Activated CD4-positive, alpha-beta memory T cell treated with anti-CD3 and anti-CD28 coated beads, Interleukin-2, amount 10 ng/mL, durations not matched to agents 7 days and 5 days (primary cell): ENCODE measurements around the gene PCDH8. TPM values are rescaled to one million over a fixed set of nuclear protein-coding genes. Genes with fewer than 3 reads are reported as not detected.
A peak's percentile ranks its signal among the peaks of the same experiment; 100 is the strongest.
"Not testable (repeated sequence)": the region's sequence is repeated elsewhere in the genome, so short reads cannot be mapped to it uniquely, and the experiment has no call there.

Experiments
- CTCF ChIA-PET: fragments of 350-600 bp; sonication (Branson Sonifier 250); formaldehyde crosslinking; loops from one replicate; lab custom pipeline; 2021; ENCODE audit warnings: antibody characterized with exemption, inconsistent platforms; lab: Charles Lee
- POLR2A ChIA-PET: fragments of 350-600 bp; sonication (Branson Sonifier 250); formaldehyde crosslinking; loops from one replicate; lab custom pipeline; 2021; ENCODE audit warnings: antibody characterized with exemption; lab: Charles Lee
- DNase-seq: peaks from one replicate; pipeline ENCODE4 v3.0.0-alpha.2; 2020
- H3K27ac Mint-ChIP-seq: one replicate; pipeline ENCODE4 v1.8.0; 2021; ENCODE audit warnings: mild to moderate bottlenecking, mixed read lengths
- H3K27me3 Mint-ChIP-seq: one replicate; pipeline ENCODE4 v1.8.0; 2021; ENCODE audit warnings: mixed read lengths
- H3K36me3 Mint-ChIP-seq: one replicate; pipeline ENCODE4 v1.8.0; 2021; ENCODE audit warnings: low read depth, mixed read lengths
- H3K4me1 Mint-ChIP-seq: one replicate; pipeline ENCODE4 v1.8.0; 2021; ENCODE audit warnings: mixed read lengths
- H3K4me3 Mint-ChIP-seq: one replicate; pipeline ENCODE4 v1.8.0; 2021; ENCODE audit warnings: mild to moderate bottlenecking, mixed read lengths
- H3K9me3 Mint-ChIP-seq: one replicate; pipeline ENCODE4 v1.8.0; 2021; ENCODE audit warnings: mixed read lengths
- total RNA-seq, 2 experiments: library from RNA; stranded (reverse); gene quantifications; one replicate each; pipeline ENCODE4 v1.2.3, GENCODE V29; 2021

Gene PCDH8
- total RNA-seq, 2 experiments from 2014 or later, result not detected

DNA sequence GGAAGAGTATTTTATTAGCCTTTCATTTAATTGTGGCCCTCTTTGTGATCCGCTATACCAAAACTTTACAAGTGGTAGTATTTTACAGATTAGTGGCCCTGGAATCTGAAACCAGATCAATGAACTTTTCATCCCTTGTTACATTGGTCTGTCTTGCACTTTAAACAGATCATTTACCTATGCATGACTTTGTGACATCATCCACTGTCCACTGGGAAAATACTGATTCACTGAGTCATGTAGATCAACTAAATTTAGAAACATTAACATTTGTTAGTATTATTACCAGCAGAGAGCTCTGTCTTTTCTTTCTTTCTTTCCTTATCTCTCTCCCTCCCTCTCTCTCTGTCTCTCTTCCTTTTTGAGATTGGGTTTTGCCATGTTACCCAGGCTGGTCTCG lies 17.5 kb downstream of the PCDH8 start:
- H3K9me3 Mint-ChIP-seq, result no peaks in the 10 kb centered on the region
- H3K27ac Mint-ChIP-seq, result no peak overlapping the region
- POLR2A ChIA-PET, result no interaction called here
- H3K4me3 Mint-ChIP-seq, result no peak overlapping the region
- CTCF ChIA-PET, result no interaction called here
- no peaks in the 10 kb centered on the region for H3K4me1 Mint-ChIP-seq
- no peak for DNase-seq
- no peaks in the 10 kb centered on the region for H3K36me3 Mint-ChIP-seq
- peaks cover 14% of the 10 kb centered on the region for H3K27me3 Mint-ChIP-seq

DNA sequence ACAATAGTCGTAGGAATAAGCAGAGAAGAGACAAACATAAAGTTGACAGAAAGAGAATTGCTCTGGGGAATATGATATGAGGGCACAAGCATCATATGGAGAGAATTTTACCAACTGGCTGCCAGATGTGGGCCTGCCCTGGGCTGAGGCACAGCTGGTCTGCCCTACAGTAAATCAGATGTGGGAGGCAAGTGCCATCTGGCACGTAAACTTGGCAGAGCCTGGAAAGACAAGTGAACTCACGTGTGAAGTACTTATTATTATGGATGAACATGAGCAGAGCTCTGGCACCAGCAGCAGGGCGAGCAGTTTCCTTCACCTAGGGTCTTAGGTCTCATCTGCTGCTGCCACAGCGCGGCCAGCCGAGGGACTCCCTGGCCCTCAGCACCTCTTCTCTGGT lies 20.6 kb downstream of the PCDH8 start:
- Mint-ChIP-seq H3K4me3 (no peak overlapping the region), H3K36me3 (no peaks in the 10 kb centered on the region), H3K27me3 (peaks cover 8% of the 10 kb centered on the region), H3K4me1 (no peaks in the 10 kb centered on the region), H3K27ac (no peak overlapping the region), H3K9me3 (no peaks in the 10 kb centered on the region)
- ChIA-PET POLR2A (no interaction called here), CTCF (interaction anchor here (0.9 kb wide), 1 partner anchor 19 kb away, joined by 3 read pairs; no protein-coding TSS in a partner anchor)
- DNase-seq, result no peak

DNA sequence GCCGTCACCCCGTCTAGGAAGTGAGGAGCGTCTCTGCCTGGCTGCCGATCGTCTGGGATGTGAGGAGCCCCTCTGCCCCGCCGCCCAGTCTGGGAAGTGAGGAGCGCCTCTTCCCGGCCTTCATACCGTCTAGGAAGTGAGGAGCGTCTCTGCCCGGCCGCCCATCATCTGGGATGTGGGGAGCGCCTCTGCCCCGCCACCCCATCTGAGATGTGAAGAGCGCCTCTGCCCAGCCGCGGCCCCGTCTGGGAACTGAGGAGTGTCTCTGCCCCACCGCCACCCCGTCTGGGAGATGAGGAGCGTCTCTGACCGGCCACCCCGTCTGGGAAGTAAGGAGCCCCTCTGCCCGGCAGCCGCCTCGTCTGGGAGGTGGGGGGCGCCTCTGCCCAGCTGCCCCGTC lies 30.6 kb downstream of the PCDH8 start:
- H3K9me3 Mint-ChIP-seq, H3K27ac Mint-ChIP-seq, POLR2A ChIA-PET: not testable (repeated sequence)

DNA sequence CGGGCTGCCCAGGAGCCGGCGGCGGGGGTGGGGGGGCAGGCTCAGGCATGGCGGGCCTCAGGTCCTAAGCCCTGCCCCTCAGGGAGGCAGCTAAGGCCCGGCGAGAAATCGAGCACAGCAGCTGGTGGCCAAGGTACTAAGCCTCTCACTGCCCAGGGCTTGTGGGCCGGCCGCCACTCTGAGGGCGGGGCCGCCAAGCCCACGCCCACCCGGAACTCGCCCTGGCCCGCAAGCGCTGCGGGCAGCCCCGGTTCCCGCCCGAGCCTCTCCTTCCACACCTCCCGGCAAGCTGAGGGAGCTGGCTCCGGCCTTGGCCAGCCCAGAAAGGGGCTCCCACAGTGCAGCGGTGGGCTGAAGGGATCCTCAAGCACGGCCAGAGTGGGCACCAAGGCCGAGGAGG lies 33.1 kb downstream of the PCDH8 start:
- CTCF ChIA-PET, result no interaction called here
- no peak overlapping the region for H3K4me3 Mint-ChIP-seq
- POLR2A ChIA-PET, result no interaction called here

More for the DNA sequence above, 30.6 kb downstream of the PCDH8 start:
- H3K36me3 Mint-ChIP-seq, H3K4me1 Mint-ChIP-seq, DNase-seq, CTCF ChIA-PET, H3K4me3 Mint-ChIP-seq, H3K27me3 Mint-ChIP-seq: not testable (repeated sequence)

DNA sequence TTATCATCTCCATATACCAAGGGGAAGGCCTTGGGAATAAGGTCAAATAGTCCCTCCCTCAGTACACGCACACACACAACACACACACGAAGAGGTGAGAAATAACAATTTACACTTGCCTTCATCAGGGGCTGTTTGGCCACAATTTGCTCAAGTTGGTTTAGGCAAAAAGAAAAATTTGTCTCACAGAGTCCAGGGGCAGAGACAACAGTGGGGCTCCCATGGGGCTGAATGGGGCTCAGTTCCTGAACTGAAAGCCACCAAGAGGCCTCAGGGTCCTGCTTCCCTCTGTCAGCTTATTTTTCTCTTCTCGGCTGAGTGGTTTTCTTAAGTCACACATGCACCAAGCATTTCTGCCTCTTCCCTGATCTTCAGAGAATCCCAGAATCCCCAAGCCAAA lies 35.5 kb downstream of the PCDH8 start:
- Mint-ChIP-seq H3K4me3 (no peak overlapping the region), H3K27ac (no peak overlapping the region), H3K4me1 (peaks cover 4% of the 10 kb centered on the region), H3K36me3 (no peaks in the 10 kb centered on the region), H3K9me3 (peaks cover 3% of the 10 kb centered on the region), H3K27me3 (no peaks in the 10 kb centered on the region)
- POLR2A ChIA-PET, result no interaction called here
- CTCF ChIA-PET, result no interaction called here
- DNase-seq, result no peak

More for the DNA sequence above, 33.1 kb downstream of the PCDH8 start:
- Mint-ChIP-seq H3K4me1 (no peaks in the 10 kb centered on the region), H3K27me3 (no peaks in the 10 kb centered on the region), H3K36me3 (no peaks in the 10 kb centered on the region), H3K27ac (no peak overlapping the region), H3K9me3 (peaks cover 3% of the 10 kb centered on the region)
- no peak for DNase-seq

DNA sequence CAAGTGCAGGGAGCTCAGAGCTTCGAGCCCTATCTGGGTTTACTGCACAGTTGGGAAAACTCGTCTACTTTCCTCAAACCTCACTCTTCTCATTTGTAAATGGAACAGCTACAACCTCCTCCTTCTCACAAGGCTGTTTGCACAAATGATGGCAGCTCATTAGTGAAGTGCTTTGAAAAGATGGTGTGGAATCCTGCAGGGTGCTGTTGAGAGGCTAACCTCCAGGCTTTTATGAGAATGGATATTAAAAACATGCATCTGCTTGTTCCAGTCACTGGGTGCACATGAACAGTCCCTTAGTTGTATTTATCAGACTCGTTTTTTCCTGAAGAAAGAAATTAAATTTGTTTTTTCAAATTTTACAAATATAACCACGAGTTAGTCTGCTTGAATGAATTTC lies 36.6 kb downstream of the PCDH8 start:
- POLR2A ChIA-PET, result no interaction called here
- Mint-ChIP-seq H3K27ac (no peak overlapping the region), H3K27me3 (no peaks in the 10 kb centered on the region), H3K36me3 (no peaks in the 10 kb centered on the region), H3K4me3 (no peak overlapping the region), H3K9me3 (peaks cover 3% of the 10 kb centered on the region), H3K4me1 (peaks cover 4% of the 10 kb centered on the region)
- DNase-seq, result no peak
- CTCF ChIA-PET, result interaction anchor here (1.3 kb wide), 1 partner anchor 147 kb away, joined by 5 read pairs; no protein-coding TSS in a partner anchor

DNA sequence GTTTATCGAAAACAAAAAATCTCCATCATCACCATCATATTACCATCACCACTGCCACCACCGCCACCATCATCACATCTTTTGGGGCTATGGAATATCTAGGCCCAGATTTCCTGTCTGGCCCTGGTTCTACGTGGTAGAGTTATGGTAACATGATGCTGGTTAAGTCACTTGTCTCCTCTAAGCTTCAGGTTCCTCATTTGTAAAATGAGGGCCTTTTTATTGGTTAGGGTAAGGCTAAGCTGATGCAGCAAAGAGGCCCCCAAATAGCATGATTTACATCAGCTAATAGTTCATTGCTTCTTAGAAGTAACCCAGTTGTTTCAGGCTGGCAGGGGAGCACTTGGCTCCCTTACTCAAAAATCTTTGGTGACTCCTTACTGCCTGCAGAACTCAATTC lies 37.9 kb downstream of the PCDH8 start:
- H3K4me3 Mint-ChIP-seq, result no peak overlapping the region
- no peaks in the 10 kb centered on the region for H3K36me3 Mint-ChIP-seq
- ChIA-PET POLR2A (no interaction called here), CTCF (interaction anchor here (1.3 to 2.4 kb wide), 2 partner anchors 31 to 145 kb away, joined by 3 to 18 read pairs; no protein-coding TSS in a partner anchor)
- DNase-seq, result no peak
- H3K4me1 Mint-ChIP-seq, result peaks cover 4% of the 10 kb centered on the region
- peaks cover 3% of the 10 kb centered on the region for H3K9me3 Mint-ChIP-seq
- H3K27me3 Mint-ChIP-seq, result peaks cover 5% of the 10 kb centered on the region
- H3K27ac Mint-ChIP-seq, result no peak overlapping the region

DNA sequence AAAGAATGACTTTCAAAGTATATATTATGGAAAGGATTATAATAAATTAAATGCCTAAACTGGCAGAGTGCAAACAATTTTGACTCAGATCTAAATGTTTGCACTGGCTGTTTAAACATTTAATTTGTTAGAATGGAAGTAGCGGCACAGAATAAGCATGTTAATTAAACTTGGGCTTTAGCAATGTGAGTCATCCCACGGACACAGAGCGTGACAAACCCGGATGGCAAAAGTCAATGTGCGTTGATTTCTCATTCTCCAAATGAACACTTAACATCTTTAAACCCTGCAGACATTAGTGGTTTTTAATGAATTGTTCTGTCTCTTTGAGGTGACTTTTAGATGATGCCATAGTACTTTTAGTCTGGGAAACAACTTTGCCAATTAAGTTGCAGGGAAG lies 38.4 kb downstream of the PCDH8 start:
- Mint-ChIP-seq H3K27me3 (peaks cover 5% of the 10 kb centered on the region), H3K36me3 (no peaks in the 10 kb centered on the region), H3K9me3 (peaks cover 3% of the 10 kb centered on the region), H3K4me3 (no peak overlapping the region), H3K27ac (no peak overlapping the region), H3K4me1 (peaks cover 4% of the 10 kb centered on the region)
- ChIA-PET CTCF (interaction anchor here (0.7 to 2.4 kb wide), 8 partner anchors 30 to 360 kb away, joined by 3 to 18 read pairs (median 4); partner anchors contain the start of genes SUGT1 and VPS36), POLR2A (no interaction called here)
- no peak for DNase-seq

DNA sequence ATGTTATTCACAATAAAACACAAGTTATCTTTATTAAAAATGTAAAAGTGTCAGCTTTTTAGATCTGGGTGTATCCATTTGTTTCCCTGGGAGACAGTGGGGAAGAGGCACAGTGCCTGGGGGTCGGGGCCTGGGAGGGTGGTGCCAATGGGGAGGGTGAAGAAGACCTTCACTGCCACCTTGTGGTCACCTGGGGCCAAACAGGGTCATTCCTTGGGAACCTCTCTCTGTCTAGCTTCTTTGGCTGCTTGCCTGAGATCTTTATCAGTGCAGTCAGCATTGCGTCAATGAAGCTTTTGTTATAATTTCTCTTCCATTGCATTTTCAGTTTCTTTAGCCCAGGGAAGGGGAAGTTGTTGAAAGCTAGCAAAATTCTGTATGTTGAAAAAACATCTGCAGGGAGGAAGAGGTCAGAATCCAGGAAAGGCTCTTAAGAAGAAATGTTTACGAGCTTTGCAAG lies 39.1 kb downstream of the PCDH8 start:
- POLR2A ChIA-PET, result no interaction called here
- Mint-ChIP-seq H3K9me3 (no peaks in the 10 kb centered on the region), H3K36me3 (no peaks in the 10 kb centered on the region), H3K27ac (no peak overlapping the region), H3K27me3 (peaks cover 5% of the 10 kb centered on the region), H3K4me1 (peaks cover 4% of the 10 kb centered on the region), H3K4me3 (no peak overlapping the region)
- CTCF ChIA-PET, result interaction anchor here (0.7 to 2.4 kb wide), 12 partner anchors 13 to 359 kb away, joined by 3 to 18 read pairs (median 4); partner anchors contain the start of genes SUGT1 and VPS36
- peak; percentile 57 for DNase-seq

DNA sequence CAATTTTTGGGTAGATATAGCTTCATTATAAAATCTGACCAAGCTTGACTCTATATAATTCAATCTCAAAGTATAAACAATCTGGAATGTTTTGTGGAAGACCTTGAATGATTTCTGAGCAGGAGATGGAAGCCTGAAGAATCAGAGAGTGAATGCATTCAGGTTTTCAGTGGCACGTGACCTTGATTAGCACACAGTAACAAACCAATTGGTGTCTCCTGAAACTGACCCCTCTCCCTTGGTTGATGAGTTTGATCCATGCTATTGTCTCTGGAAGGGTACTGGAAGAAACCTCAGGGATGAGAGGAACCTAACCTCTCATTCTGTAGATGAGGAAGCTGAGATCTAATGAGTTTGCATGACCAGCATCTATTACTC lies 39.6 kb downstream of the PCDH8 start:
- Mint-ChIP-seq H3K27ac (no peak overlapping the region), H3K4me3 (no peak overlapping the region), H3K4me1 (peaks cover 4% of the 10 kb centered on the region), H3K27me3 (peaks cover 5% of the 10 kb centered on the region), H3K36me3 (no peaks in the 10 kb centered on the region), H3K9me3 (no peaks in the 10 kb centered on the region)
- no peak for DNase-seq
- POLR2A ChIA-PET, result no interaction called here
- CTCF ChIA-PET, result interaction anchor here (0.8 to 2.4 kb wide), 10 partner anchors 13 to 359 kb away, joined by 3 to 18 read pairs (median 4); partner anchors contain the start of genes SUGT1 and VPS36

DNA sequence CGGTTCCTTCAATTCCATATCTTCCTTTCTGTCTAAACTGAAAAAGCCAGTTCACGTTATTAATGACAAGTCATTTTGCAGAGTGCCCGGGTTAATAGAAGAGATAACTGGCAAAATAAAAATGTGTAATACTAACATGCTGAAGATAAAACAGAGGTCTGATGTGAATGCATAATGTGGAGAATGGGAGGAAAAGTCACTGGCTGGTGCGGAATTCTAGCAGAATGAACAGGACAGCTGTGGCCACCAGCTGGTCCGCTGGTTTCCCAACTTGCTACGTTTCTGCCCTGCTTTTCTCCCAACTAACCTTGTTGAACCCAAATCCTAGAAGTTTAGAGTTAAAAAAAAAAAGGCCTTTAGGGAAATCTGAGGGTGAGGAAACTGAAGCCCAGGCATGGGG lies 42.4 kb downstream of the PCDH8 start:
- Mint-ChIP-seq H3K36me3 (no peaks in the 10 kb centered on the region), H3K4me3 (no peak overlapping the region), H3K27me3 (peaks cover 7% of the 10 kb centered on the region), H3K27ac (no peak overlapping the region), H3K9me3 (no peaks in the 10 kb centered on the region), H3K4me1 (peaks cover 4% of the 10 kb centered on the region)
- POLR2A ChIA-PET, result no interaction called here
- CTCF ChIA-PET, result no interaction called here
- DNase-seq, result no peak

DNA sequence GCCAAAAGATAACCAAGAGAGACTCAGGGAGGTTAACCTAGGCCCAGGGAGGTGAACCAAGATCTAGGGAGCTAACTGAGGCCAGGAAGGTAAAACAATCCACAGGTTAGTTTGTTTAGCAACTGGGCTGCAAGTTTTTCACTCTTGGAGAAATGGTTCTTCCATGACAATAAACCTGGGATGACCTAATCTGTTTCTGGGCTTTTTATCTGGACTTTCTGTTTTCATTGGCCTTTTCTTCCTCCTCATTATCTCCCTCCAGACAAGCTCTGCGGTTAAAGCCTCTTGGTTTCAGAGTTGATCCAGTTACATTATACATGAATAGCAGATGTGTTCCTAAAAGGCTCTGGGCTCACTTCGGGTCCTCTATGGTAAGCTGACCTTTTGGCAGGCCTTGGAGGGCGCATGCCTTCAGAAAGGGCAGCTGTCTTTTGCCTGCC lies 44.2 kb downstream of the PCDH8 start:
- no peaks in the 10 kb centered on the region for H3K36me3 Mint-ChIP-seq
- ChIA-PET POLR2A (no interaction called here), CTCF (no interaction called here)
- no peak for DNase-seq
- no peaks in the 10 kb centered on the region for H3K9me3 Mint-ChIP-seq
- H3K27ac Mint-ChIP-seq, result no peak overlapping the region
- H3K4me1 Mint-ChIP-seq, result no peaks in the 10 kb centered on the region
- peaks cover 7% of the 10 kb centered on the region for H3K27me3 Mint-ChIP-seq
- H3K4me3 Mint-ChIP-seq, result no peak overlapping the region

DNA sequence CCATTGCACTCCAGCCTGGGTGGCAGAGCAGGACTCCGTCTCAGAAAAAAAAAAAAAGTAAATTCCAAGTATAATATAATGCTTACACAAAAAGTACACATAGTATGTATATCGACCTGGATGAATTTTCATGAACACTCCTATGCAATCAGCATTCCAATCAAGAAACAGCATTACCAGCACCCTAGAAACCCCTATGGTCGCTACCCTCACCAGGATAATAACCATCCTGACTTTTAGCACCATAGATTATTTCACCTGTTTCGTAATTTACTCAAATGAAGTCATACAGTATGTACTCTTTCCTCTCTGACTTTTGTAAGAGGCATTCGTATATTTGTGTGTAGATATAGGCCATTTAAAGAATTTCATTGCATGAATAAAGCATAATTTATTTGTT lies 47.6 kb downstream of the PCDH8 start:
- Mint-ChIP-seq H3K4me1 (no peaks in the 10 kb centered on the region), H3K27me3 (peaks cover 4% of the 10 kb centered on the region), H3K9me3 (no peaks in the 10 kb centered on the region), H3K4me3 (no peak overlapping the region), H3K36me3 (no peaks in the 10 kb centered on the region), H3K27ac (no peak overlapping the region)
- ChIA-PET POLR2A (no interaction called here), CTCF (no interaction called here)
- DNase-seq, result no peak

DNA sequence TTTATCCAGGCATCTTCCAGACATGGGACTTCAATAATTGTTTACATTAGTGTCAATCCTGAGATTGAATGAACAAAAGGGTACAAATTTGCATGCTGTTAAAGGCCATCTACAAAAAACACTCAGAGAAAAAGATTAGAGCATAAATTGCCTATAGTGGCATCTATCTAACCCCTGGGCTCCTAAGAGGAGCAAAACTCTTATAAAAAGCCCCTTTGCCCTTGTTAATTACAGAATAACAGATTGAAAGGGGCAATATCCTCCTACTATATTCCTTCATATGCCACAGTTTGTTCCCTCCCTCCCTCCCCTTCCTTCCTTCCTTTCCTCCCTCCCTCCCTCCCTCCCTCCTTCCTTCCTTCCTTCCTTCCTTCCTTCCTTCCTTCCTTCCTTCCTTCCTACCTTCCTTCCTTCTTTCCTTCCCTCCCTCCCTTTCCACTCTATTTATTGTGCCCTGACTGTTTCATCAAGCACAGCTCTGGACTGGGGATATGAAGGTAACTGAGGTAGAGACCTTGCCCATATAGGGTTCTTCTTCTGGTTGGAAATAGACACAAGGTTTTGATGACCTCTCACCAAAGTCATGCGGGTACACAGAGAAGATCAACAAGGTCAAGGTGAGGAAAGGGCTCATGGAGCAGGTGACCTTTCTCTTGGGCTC lies 49.5 kb downstream of the PCDH8 start:
- Mint-ChIP-seq H3K9me3 (no peaks in the 10 kb centered on the region), H3K4me3 (no peak overlapping the region), H3K27me3 (peaks cover 1% of the 10 kb centered on the region), H3K36me3 (no peaks in the 10 kb centered on the region), H3K27ac (no peak overlapping the region), H3K4me1 (no peaks in the 10 kb centered on the region)
- ChIA-PET POLR2A (no interaction called here), CTCF (no interaction called here)
- DNase-seq, result no peak
